ENCODE measurements around the gene JOSD2. TPM values are rescaled to one million over a fixed set of nuclear protein-coding genes. Genes with fewer than 3 reads are reported as not detected.
"Not testable (repeated sequence)": the region's sequence is repeated elsewhere in the genome, so short reads cannot be mapped to it uniquely, and the experiment has no call there.

JOSD2 gene
- total RNA-seq, 1 donor, result 22.8 TPM

DNA sequence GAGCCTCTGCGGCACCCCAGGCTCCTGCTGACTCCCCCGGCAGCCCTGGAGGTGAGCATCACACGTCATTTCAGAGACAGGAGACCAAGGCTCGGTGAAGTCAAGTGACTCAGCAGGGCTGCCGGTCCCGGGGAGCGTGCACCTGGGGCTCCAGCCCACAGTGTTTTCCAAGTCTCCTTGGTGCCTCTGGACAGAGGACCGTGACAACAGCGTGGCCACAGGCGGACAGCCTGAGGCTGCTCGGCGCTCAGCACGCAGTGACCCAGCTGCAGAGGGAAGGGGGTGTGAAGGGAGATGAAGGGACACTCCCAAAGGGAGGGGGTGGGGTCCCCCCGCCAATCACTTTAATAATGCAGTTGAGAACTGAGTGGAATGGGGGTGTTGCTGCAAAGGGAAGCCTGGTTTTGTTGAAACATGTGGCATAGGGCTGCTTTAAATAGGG lies 20.2 kb upstream of the JOSD2 start:
- Histone ChIP-seq H3K36me3 (ENCODE audit: insufficient read depth, low read length) (no peaks in the 10 kb centered on the region), H3K79me2 (ENCODE audit: insufficient read depth, low read length) (no peaks in the 10 kb centered on the region), H3K27ac (ENCODE audit: low read depth, low read length) (no peak overlapping the region), H3K4me3 (ENCODE audit: insufficient read depth, low read length) (no peak overlapping the region), H3K4me2 (ENCODE audit: insufficient read depth, low read length) (no peak overlapping the region), H3K9me3 (ENCODE audit: low read depth, low read length) (peaks cover 6% of the 10 kb centered on the region), H2AFZ (ENCODE audit: low read length) (no peak overlapping the region), H3K27me3 (ENCODE audit: insufficient read depth, low read length) (no peaks in the 10 kb centered on the region), H4K20me1 (ENCODE audit: insufficient read depth, low read length) (no peaks in the 10 kb centered on the region), H3K4me1 (ENCODE audit: insufficient read depth, low read length) (no peaks in the 10 kb centered on the region)
- TF ChIP-seq, protein P1, sequence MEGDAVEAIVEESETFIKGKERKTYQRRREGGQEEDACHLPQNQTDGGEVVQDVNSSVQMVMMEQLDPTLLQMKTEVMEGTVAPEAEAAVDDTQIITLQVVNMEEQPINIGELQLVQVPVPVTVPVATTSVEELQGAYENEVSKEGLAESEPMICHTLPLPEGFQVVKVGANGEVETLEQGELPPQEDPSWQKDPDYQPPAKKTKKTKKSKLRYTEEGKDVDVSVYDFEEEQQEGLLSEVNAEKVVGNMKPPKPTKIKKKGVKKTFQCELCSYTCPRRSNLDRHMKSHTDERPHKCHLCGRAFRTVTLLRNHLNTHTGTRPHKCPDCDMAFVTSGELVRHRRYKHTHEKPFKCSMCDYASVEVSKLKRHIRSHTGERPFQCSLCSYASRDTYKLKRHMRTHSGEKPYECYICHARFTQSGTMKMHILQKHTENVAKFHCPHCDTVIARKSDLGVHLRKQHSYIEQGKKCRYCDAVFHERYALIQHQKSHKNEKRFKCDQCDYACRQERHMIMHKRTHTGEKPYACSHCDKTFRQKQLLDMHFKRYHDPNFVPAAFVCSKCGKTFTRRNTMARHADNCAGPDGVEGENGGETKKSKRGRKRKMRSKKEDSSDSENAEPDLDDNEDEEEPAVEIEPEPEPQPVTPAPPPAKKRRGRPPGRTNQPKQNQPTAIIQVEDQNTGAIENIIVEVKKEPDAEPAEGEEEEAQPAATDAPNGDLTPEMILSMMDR (IDR thresholded peaks at IDR 0.05; ENCODE audit: extremely low read depth, low read depth, low read length), result no peak
- DNase-seq (ENCODE audit: insufficient read length, low spot score, missing footprints), result no peak

DNA sequence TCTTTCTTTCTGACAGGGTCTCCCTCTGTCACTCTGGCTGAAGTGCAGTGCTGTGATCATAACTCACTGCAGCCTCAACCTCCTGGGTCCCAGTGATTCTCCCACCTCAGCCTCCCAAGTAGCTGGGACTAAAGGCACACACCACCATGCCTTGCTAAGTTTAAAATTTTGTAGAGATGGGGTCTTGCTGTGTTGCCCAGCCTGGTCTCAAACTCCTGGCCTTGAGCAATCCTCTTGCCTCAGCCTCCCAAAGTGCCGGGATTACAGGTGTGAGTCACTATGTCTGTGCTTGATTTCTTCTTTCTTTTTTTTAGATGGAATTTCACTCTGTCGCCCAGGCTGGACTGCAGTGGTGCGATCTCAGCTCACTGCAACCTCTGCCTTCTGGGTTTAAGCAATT lies 17.1 kb upstream of the JOSD2 start:
- not testable (repeated sequence) for H3K79me2 ChIP-seq (ENCODE audit: insufficient read depth, low read length); H3K4me2 ChIP-seq (ENCODE audit: insufficient read depth, low read length); H3K4me1 ChIP-seq (ENCODE audit: insufficient read depth, low read length); H3K27ac ChIP-seq (ENCODE audit: low read depth, low read length); H3K36me3 ChIP-seq (ENCODE audit: insufficient read depth, low read length); DNase-seq (ENCODE audit: insufficient read length, low spot score, missing footprints); H3K27me3 ChIP-seq (ENCODE audit: insufficient read depth, low read length); H2AFZ ChIP-seq (ENCODE audit: low read length); H3K9me3 ChIP-seq (ENCODE audit: low read depth, low read length); H3K4me3 ChIP-seq (ENCODE audit: insufficient read depth, low read length); H4K20me1 ChIP-seq (ENCODE audit: insufficient read depth, low read length)

DNA sequence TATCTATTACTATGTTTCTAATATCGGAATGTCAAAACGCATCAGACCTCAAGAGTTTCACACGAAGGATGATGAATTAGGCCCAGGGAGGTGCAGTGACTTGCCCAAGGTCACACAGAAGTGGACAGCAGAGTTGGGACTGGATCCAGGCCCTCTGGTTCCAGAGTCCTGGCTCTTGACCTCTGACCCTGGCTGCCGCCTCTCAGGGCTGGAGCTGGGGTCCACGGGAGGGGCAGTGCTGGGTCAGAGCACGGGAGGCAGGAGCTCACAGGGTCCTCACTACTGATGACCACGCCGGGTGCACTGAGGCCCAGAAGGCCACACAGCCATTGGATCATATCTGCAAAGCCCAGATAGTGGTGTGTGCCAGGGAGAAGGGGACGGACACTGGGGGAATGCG lies 11.9 kb upstream of the JOSD2 start:
- Histone ChIP-seq H3K4me1 (ENCODE audit: insufficient read depth, low read length) (no peaks in the 10 kb centered on the region), H2AFZ (ENCODE audit: low read length) (no peak overlapping the region), H3K79me2 (ENCODE audit: insufficient read depth, low read length) (no peaks in the 10 kb centered on the region), H3K4me2 (ENCODE audit: insufficient read depth, low read length) (no peak overlapping the region), H3K4me3 (ENCODE audit: insufficient read depth, low read length) (no peak overlapping the region), H4K20me1 (ENCODE audit: insufficient read depth, low read length) (no peaks in the 10 kb centered on the region), H3K36me3 (ENCODE audit: insufficient read depth, low read length) (no peaks in the 10 kb centered on the region), H3K27ac (ENCODE audit: low read depth, low read length) (no peak overlapping the region), H3K9me3 (ENCODE audit: low read depth, low read length) (no peaks in the 10 kb centered on the region), H3K27me3 (ENCODE audit: insufficient read depth, low read length) (no peaks in the 10 kb centered on the region)
- TF ChIP-seq, protein P1 (IDR thresholded peaks at IDR 0.05; ENCODE audit: extremely low read depth, low read depth, low read length), result no peak
- DNase-seq (ENCODE audit: insufficient read length, low spot score, missing footprints), result no peak

DNA sequence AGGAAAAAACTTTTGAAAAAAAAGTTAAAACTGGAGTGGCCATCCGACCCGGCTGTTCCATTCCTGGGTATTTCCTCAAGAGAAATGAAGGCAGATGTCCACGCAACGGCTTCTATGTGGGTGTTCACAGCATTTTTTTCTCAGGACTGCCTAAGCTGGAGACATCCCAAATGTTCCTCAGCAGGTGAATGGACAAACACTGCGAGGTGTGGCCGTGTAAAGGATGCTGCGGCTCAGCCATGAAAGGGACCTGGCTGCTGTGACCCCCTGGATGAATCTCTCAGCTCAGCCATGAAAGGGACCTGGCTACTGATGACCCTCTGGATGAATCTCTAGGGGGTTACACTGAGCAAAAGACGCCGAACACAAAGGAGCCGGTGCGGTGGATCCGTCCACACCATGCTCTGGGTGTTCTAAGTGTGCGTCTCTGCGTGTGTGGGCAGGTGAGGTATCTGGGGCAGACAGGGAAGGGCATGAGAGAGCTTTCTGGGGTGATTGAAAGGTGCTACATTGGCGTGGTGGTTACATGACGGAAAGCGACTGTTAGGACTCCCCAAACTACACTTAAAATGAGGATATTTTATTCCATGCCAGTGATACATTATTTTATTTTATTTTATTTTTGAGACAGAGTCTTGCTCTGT lies 10.0 kb upstream of the JOSD2 start:
- Histone ChIP-seq H3K36me3 (ENCODE audit: insufficient read depth, low read length) (no peaks in the 10 kb centered on the region), H3K27me3 (ENCODE audit: insufficient read depth, low read length) (no peaks in the 10 kb centered on the region), H4K20me1 (ENCODE audit: insufficient read depth, low read length) (no peaks in the 10 kb centered on the region), H3K9me3 (ENCODE audit: low read depth, low read length) (no peaks in the 10 kb centered on the region), H3K4me3 (ENCODE audit: insufficient read depth, low read length) (no peak overlapping the region), H3K27ac (ENCODE audit: low read depth, low read length) (no peak overlapping the region), H3K4me2 (ENCODE audit: insufficient read depth, low read length) (no peak overlapping the region), H3K4me1 (ENCODE audit: insufficient read depth, low read length) (no peaks in the 10 kb centered on the region), H3K79me2 (ENCODE audit: insufficient read depth, low read length) (no peaks in the 10 kb centered on the region), H2AFZ (ENCODE audit: low read length) (no peak overlapping the region)
- TF ChIP-seq, protein P1 (IDR thresholded peaks at IDR 0.05; ENCODE audit: extremely low read depth, low read depth, low read length), result no peak
- DNase-seq (ENCODE audit: insufficient read length, low spot score, missing footprints), result peak; percentile 51

Measured in osteoblast (primary cell).